Measurements from ENCODE around the gene ID3.
"Not testable (repeated sequence)": the region's sequence is repeated elsewhere in the genome, so short reads cannot be mapped to it uniquely, and the experiment has no call there.

Gene ID3

GRCh38 chr1:23588749-23589548, 29.6 kb upstream of the ID3 start:
- TF ChIP-seq CTCF (IDR thresholded peaks at IDR 0.05; ENCODE audit: control insufficient read depth, insufficient read depth, low read depth, low read length, missing control alignments): no peak

GRCh38 chr1:23585321-23586022, 26.2 kb upstream of the ID3 start:
- TF ChIP-seq CTCF (IDR thresholded peaks at IDR 0.05; ENCODE audit: control insufficient read depth, insufficient read depth, low read depth, low read length, missing control alignments): no peak
- H3K4me3 ChIP-seq (ENCODE audit: control insufficient read depth, low read depth, low read length): no peak overlapping the region
- DNase-seq (ENCODE audit: low read depth): peak; percentile 97

More at GRCh38 chr1:23588749-23589548, 29.6 kb upstream of the ID3 start:
- H3K4me3 ChIP-seq (ENCODE audit: control insufficient read depth, low read depth, low read length): no peak overlapping the region
- DNase-seq (ENCODE audit: low read depth): no peak

- not testable (repeated sequence) for H3K4me3 ChIP-seq (ENCODE audit: control insufficient read depth, low read depth, low read length); DNase-seq (ENCODE audit: low read depth)
Measured at GRCh38 chr1:23583727-23584126, 24.4 kb upstream of the ID3 start.

- no peak for TF ChIP-seq CTCF (IDR thresholded peaks at IDR 0.05; ENCODE audit: control insufficient read depth, insufficient read depth, low read depth, low read length, missing control alignments)
- no peak for DNase-seq (ENCODE audit: low read depth)
Measured at GRCh38 chr1:23582820-23583219, 23.5 kb upstream of the ID3 start.

GRCh38 chr1:23581219-23581618, 21.9 kb upstream of the ID3 start:
- no peak for DNase-seq (ENCODE audit: low read depth)
- H3K4me3 ChIP-seq (ENCODE audit: control insufficient read depth, low read depth, low read length): no peak overlapping the region
- TF ChIP-seq CTCF (IDR thresholded peaks at IDR 0.05; ENCODE audit: control insufficient read depth, insufficient read depth, low read depth, low read length, missing control alignments): no peak

More at GRCh38 chr1:23582820-23583219, 23.5 kb upstream of the ID3 start:
- no peak overlapping the region for H3K4me3 ChIP-seq (ENCODE audit: control insufficient read depth, low read depth, low read length)

- no peak overlapping the region for H3K4me3 ChIP-seq (ENCODE audit: control insufficient read depth, low read depth, low read length)
- DNase-seq (ENCODE audit: low read depth): no peak
- TF ChIP-seq CTCF (IDR thresholded peaks at IDR 0.05; ENCODE audit: control insufficient read depth, insufficient read depth, low read depth, low read length, missing control alignments): no peak
Measured at GRCh38 chr1:23578997-23579363, 19.7 kb upstream of the ID3 start.

GRCh38 chr1:23578311-23578996, 19.2 kb upstream of the ID3 start:
- TF ChIP-seq CTCF (IDR thresholded peaks at IDR 0.05; ENCODE audit: control insufficient read depth, insufficient read depth, low read depth, low read length, missing control alignments): no peak
- DNase-seq (ENCODE audit: low read depth): no peak
- H3K4me3 ChIP-seq (ENCODE audit: control insufficient read depth, low read depth, low read length): no peak overlapping the region
